Cardiac muscle cell (in vitro differentiated cells and primary cell): ENCODE results near the gene TMIGD3. TPM values are rescaled to one million over a fixed set of nuclear protein-coding genes. Genes with fewer than 3 reads are reported as not detected.
A peak's percentile ranks its signal among the peaks of the same experiment; 100 is the strongest.

ENCODE experiments used
- DNase-seq, 2 donors: peaks; one replicate each; pipeline versions ENCODE4 v3.0.0 to v3.0.0-alpha.2; 2010 to 2017; ENCODE audit warnings: low read depth in 1 of 2, low spot score in 1 of 2
- H3K27ac ChIP-seq: fragments of 200-600 bp; sonication (generic); 2 replicates; pipeline ENCODE4 v1.5.1; 2016
- H3K27me3 ChIP-seq: fragments of 200-600 bp; sonication (generic); 2 replicates; pipeline ENCODE4 v1.6.0; 2016; ENCODE audit warnings: control low read depth
- H3K36me3 ChIP-seq: fragments of 200-600 bp; sonication (generic); 2 replicates; pipeline ENCODE4 v1.5.1; 2016; ENCODE audit warnings: control low read depth
- H3K4me1 ChIP-seq: fragments of 200-600 bp; sonication (generic); 2 replicates; pipeline ENCODE4 v1.8.1; 2017; ENCODE audit warnings: low read depth, mild to moderate bottlenecking, mixed run types
- H3K4me3 ChIP-seq: fragments of 200-600 bp; sonication (generic); 2 replicates; pipeline ENCODE4 v1.5.1; 2016; ENCODE audit warnings: mild to moderate bottlenecking
- H3K9me3 ChIP-seq: fragments of 200-600 bp; sonication (generic); 2 replicates; pipeline ENCODE4 v1.5.1; 2017; ENCODE audit warnings: low read depth, mild to moderate bottlenecking, control low read depth
- CTCF ChIP-seq: IDR thresholded peaks from 2 replicates; pipeline ENCODE4 v1.5.1; 2012; ENCODE audit warnings: low read depth, mild to moderate bottlenecking, low read length
- polyA plus RNA-seq: library from polyadenylated mRNA; unstranded; fragments of >200 nt; fragmentation: Nextera tagmentation; extraction: Ambion mirVana; gene quantifications from 2 replicates; pipeline ENCODE4 v1.2.1, GENCODE V29; 2016
- total RNA-seq: library from RNA; depleted of rRNA; stranded (reverse); fragments of >200 nt; gene quantifications from 2 replicates; pipeline ENCODE4 v1.2.3, GENCODE V29; 2016

Gene TMIGD3
- total and polyA plus RNA-seq, 2 experiments from 2014 or later: not detected

DNA sequence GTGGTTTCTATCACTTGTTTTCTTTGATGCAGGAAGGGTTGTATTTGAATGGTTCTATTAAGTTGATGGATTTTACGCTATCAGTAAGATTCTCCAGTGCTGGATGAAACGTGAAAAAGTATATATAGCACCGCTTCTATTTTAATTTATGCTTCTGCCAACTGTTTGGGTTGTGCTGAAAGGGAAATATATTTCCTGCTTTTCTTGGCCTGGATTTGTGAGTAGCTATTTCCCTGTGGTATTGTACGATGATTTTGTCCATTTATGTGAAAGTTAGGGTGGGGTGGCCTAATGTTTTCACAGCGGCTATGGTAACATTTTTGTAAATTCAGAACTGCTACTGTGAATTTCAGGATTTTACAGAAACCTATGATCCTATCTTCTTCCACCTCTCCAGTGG is 29.3 kb downstream of the TMIGD3 start:
- H3K4me1 ChIP-seq: peaks cover 8% of the 10 kb centered on the region
- no peaks in the 10 kb centered on the region for H3K27me3 ChIP-seq
- TF ChIP-seq CTCF: no peak
- H3K27ac ChIP-seq: no peak overlapping the region
- H3K4me3 ChIP-seq: no peak overlapping the region
- no peaks in the 10 kb centered on the region for H3K9me3 ChIP-seq
- peaks cover 9% of the 10 kb centered on the region for H3K36me3 ChIP-seq
- DNase-seq: peak in 1 of 2 donors; percentile 13

- TF ChIP-seq CTCF: no peak
- H3K4me3 ChIP-seq: no peak overlapping the region
- peaks cover 8% of the 10 kb centered on the region for H3K4me1 ChIP-seq
- H3K27ac ChIP-seq: no peak overlapping the region
- H3K36me3 ChIP-seq: peaks cover 16% of the 10 kb centered on the region
- no peaks in the 10 kb centered on the region for H3K27me3 ChIP-seq
- H3K9me3 ChIP-seq: no peaks in the 10 kb centered on the region
- no peak for DNase-seq
Observed at GRCh38 chr1:111471538-111471937, 31.9 kb downstream of the TMIGD3 start.

GRCh38 chr1:111471012-111471411 is 32.4 kb downstream of the TMIGD3 start:
- Histone ChIP-seq H3K9me3 (no peaks in the 10 kb centered on the region), H3K4me1 (peaks cover 4% of the 10 kb centered on the region), H3K36me3 (peaks cover 16% of the 10 kb centered on the region), H3K4me3 (no peak overlapping the region), H3K27ac (no peak overlapping the region), H3K27me3 (no peaks in the 10 kb centered on the region)
- TF ChIP-seq CTCF: no peak
- DNase-seq: no peak

DNA sequence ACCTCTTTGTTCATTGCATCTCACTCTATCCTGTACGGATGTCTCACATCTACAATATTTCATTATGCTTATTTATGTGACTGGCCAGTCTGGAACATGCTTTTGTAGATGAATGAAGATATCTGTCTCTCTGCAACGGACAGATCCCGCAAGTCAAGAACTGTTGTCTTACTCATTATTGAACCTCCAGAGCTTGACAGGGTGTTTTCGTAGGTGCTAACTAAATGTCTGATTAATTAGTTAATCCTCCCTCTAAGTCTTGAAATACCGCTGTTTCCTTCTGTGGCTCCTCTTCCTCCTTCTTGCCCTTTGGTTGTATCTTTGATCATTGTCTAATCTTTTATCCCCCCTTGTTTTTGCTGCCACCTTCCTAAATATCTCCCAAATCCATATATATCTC is 32.8 kb downstream of the TMIGD3 start:
- no peak for TF ChIP-seq CTCF
- no peak for DNase-seq
- Histone ChIP-seq H3K27me3 (no peaks in the 10 kb centered on the region), H3K9me3 (no peaks in the 10 kb centered on the region), H3K27ac (no peak overlapping the region), H3K4me3 (no peak overlapping the region), H3K36me3 (peaks cover 16% of the 10 kb centered on the region), H3K4me1 (no peaks in the 10 kb centered on the region)

GRCh38 chr1:111469539-111469938 is 33.9 kb downstream of the TMIGD3 start:
- H3K36me3 ChIP-seq: peaks cover 16% of the 10 kb centered on the region
- DNase-seq: no peak
- H3K4me1 ChIP-seq: no peaks in the 10 kb centered on the region
- H3K27me3 ChIP-seq: no peaks in the 10 kb centered on the region
- H3K27ac ChIP-seq: no peak overlapping the region
- no peak overlapping the region for H3K4me3 ChIP-seq
- H3K9me3 ChIP-seq: no peaks in the 10 kb centered on the region
- TF ChIP-seq CTCF: no peak

GRCh38 chr1:111468717-111469100 is 34.7 kb downstream of the TMIGD3 start:
- Histone ChIP-seq H3K4me3 (no peak overlapping the region), H3K27ac (no peak overlapping the region), H3K36me3 (peaks cover 16% of the 10 kb centered on the region), H3K27me3 (no peaks in the 10 kb centered on the region), H3K9me3 (no peaks in the 10 kb centered on the region), H3K4me1 (no peaks in the 10 kb centered on the region)
- TF ChIP-seq CTCF: no peak
- no peak for DNase-seq
